Lower leg skin (tissue), 3 donors: ENCODE measurements around the gene DEF6.

Experiments used
- POLR2A ChIP-seq, 2 donors: fragments of 450-650 bp; IDR thresholded peaks; one replicate each; pipeline ENCODE4 v1.6.1; 2016 to 2017; ENCODE audit warnings: antibody characterized with exemption in 2 of 2, mild to moderate bottlenecking in 1 of 2, moderate library complexity in 1 of 2
- TF ChIP-seq, protein P1 (sequence below), 3 donors: fragments of 450-650 bp; IDR thresholded peaks; one replicate each; pipeline ENCODE4 v1.5.1; 2016; ENCODE audit warnings: antibody characterized with exemption in 3 of 3, mild to moderate bottlenecking in 3 of 3, moderate library complexity in 2 of 3

DNA sequence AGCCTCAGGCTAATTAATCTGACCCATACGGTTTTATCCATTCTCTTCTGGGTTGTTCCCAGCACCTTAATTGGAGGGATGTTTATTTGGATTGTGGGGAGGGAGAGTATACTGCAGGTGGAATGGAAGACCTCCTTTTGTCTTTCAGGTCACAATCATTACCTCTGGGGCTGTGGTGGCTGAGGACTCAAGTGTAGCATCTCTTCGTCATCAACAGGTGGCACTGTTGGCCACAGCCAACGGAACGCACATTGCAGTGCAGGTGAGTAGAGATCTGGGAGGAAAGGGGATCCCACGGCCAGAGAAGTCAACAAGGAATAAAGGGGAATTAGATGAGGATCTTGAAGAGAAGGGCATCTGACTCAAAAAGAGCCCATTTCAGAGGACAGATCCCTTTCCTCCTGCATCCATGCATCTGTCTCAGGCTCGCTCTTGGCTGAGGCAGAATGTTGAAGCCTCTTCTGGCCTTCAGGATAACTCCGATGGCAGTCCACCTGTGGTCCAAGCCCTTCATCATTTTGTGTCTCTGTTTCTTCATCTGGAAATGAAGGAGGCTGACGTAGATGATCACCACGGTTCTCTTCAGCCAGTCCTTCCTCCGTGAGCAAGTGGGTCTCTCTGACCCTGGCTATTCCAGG lies 3.2 kb upstream of the DEF6 start:
- TF ChIP-seq, protein P1, sequence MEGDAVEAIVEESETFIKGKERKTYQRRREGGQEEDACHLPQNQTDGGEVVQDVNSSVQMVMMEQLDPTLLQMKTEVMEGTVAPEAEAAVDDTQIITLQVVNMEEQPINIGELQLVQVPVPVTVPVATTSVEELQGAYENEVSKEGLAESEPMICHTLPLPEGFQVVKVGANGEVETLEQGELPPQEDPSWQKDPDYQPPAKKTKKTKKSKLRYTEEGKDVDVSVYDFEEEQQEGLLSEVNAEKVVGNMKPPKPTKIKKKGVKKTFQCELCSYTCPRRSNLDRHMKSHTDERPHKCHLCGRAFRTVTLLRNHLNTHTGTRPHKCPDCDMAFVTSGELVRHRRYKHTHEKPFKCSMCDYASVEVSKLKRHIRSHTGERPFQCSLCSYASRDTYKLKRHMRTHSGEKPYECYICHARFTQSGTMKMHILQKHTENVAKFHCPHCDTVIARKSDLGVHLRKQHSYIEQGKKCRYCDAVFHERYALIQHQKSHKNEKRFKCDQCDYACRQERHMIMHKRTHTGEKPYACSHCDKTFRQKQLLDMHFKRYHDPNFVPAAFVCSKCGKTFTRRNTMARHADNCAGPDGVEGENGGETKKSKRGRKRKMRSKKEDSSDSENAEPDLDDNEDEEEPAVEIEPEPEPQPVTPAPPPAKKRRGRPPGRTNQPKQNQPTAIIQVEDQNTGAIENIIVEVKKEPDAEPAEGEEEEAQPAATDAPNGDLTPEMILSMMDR (IDR thresholded peaks at IDR 0.05) = no peak
- no peak for TF ChIP-seq POLR2A (IDR thresholded peaks at IDR 0.05)
